GM23338 (cell line): ENCODE measurements around the gene AIM2. TPM values are rescaled to one million over a fixed set of nuclear protein-coding genes. Genes with fewer than 3 reads are reported as not detected.

Experiments
- ATAC-seq: fragments of 200-7000 bp; cut with Tn5 transposase; 3 replicates; pipeline ENCODE4 v1.9.1; 2020
- DNase-seq: peaks from one replicate; pipeline ENCODE4 v3.0.0-alpha.2; 2015; ENCODE audit warnings: low spot score
- H2AFZ ChIP-seq: fragments of 200-600 bp; sonication (generic); 2 replicates; pipeline ENCODE4 v1.8.0; 2016; ENCODE audit warnings: antibody characterized with exemption, mild to moderate bottlenecking, moderate library complexity
- H3F3A ChIP-seq: fragments of 200-600 bp; sonication (generic); replicated peaks from 2 replicates; pipeline ENCODE4 v1.8.0; 2017; ENCODE audit warnings: antibody characterized with exemption, mixed run types, low read depth
- H3K27ac ChIP-seq: fragments of 200-600 bp; sonication (generic); 2 replicates; pipeline ENCODE4 v1.6.1; 2016; ENCODE audit warnings: low read depth
- H3K27me3 ChIP-seq: fragments of 200-600 bp; sonication (generic); 2 replicates; pipeline ENCODE4 v1.8.0; 2016; ENCODE audit warnings: mild to moderate bottlenecking, mixed run types, moderate library complexity; ENCODE audit not compliant: insufficient read depth
- H3K36me3 ChIP-seq: fragments of 200-600 bp; sonication (generic); 2 replicates; pipeline ENCODE4 v1.8.0; 2016; ENCODE audit warnings: mild to moderate bottlenecking; ENCODE audit not compliant: insufficient read depth
- H3K4me1 ChIP-seq: fragments of 200-600 bp; sonication (generic); 2 replicates; pipeline ENCODE4 v1.8.0; 2016; ENCODE audit warnings: mild to moderate bottlenecking, moderate library complexity; ENCODE audit not compliant: insufficient read depth
- H3K4me2 ChIP-seq: fragments of 200-600 bp; sonication (generic); 2 replicates; pipeline ENCODE4 v1.7.1; 2017; ENCODE audit warnings: mixed run types
- H3K4me3 ChIP-seq: fragments of 200-600 bp; sonication (generic); 2 replicates; pipeline ENCODE4 v1.6.1; 2016; ENCODE audit warnings: mixed run types
- H3K79me2 ChIP-seq: fragments of 200-600 bp; sonication (generic); replicated peaks from 2 replicates; pipeline ENCODE4 v1.8.0; 2017; ENCODE audit warnings: mild to moderate bottlenecking; ENCODE audit not compliant: insufficient read depth
- H3K9me2 ChIP-seq: fragments of 200-600 bp; sonication (generic); 2 replicates; pipeline ENCODE4 v1.8.0; 2017; ENCODE audit not compliant: insufficient read depth
- H4K20me1 ChIP-seq: fragments of 200-600 bp; sonication (generic); replicated peaks from 2 replicates; pipeline ENCODE4 v1.8.0; 2017; ENCODE audit warnings: mild to moderate bottlenecking; ENCODE audit not compliant: insufficient read depth
- H3K27ac Mint-ChIP-seq: 2 replicates; pipeline ENCODE4 v1.8.0; 2020; ENCODE audit warnings: inconsistent platforms, mild to moderate bottlenecking, moderate library complexity, mixed read lengths
- H3K27me3 Mint-ChIP-seq: 3 replicates; pipeline ENCODE4 v1.8.0; 2022; ENCODE audit warnings: low read depth, mild to moderate bottlenecking, moderate library complexity, mixed read lengths, inconsistent platforms; ENCODE audit not compliant: insufficient read depth, poor library complexity
- H3K36me3 Mint-ChIP-seq: 3 replicates; pipeline ENCODE4 v1.8.0; 2021; ENCODE audit warnings: low read depth, mild to moderate bottlenecking, inconsistent platforms, moderate library complexity, mixed read lengths
- H3K4me1 Mint-ChIP-seq: 3 replicates; pipeline ENCODE4 v1.8.0; 2020; ENCODE audit warnings: mild to moderate bottlenecking, inconsistent platforms, mixed read lengths
- H3K4me3 Mint-ChIP-seq: 3 replicates; pipeline ENCODE4 v1.8.0; 2021; ENCODE audit warnings: moderate library complexity, mild to moderate bottlenecking, inconsistent platforms, mixed read lengths
- H3K9me3 Mint-ChIP-seq: 3 replicates; pipeline ENCODE4 v1.8.0; 2020; ENCODE audit warnings: moderate library complexity, mild to moderate bottlenecking, inconsistent platforms, mixed read lengths
- CREB1 ChIP-seq: fragments of 250-450 bp; sonication (Bioruptor Pico); IDR thresholded peaks from 2 replicates; pipeline ENCODE4 v1.5.0; 2020; ENCODE audit warnings: low read depth, mild to moderate bottlenecking, moderate library complexity
- CTCF ChIP-seq, 2 experiments: fragments of 200-600 bp in 1 of 2; sonication (generic) in 1 of 2; conservative IDR thresholded peaks; 2 replicates each; pipeline versions ENCODE4 v1.5.1 to v1.6.1; 2016 to 2017; ENCODE audit warnings: antibody characterized with exemption in 2 of 2, low read depth in 2 of 2, mild to moderate bottlenecking in 2 of 2, moderate library complexity in 1 of 2
- ETS1 ChIP-seq: IDR thresholded peaks from 2 replicates; pipeline ENCODE4 v1.6.1; 2016; ENCODE audit warnings: antibody characterized with exemption
- EZH2 ChIP-seq: fragments of 200-600 bp; sonication (generic); IDR thresholded peaks from one replicate; pipeline ENCODE4 v1.8.0; 2017; ENCODE audit warnings: antibody characterized with exemption, mild to moderate bottlenecking, low read depth; ENCODE audit not compliant: unreplicated experiment
- EZH2phosphoT487 ChIP-seq: fragments of 200-600 bp; sonication (generic); IDR thresholded peaks from one replicate; pipeline ENCODE4 v1.8.1; 2018; ENCODE audit warnings: antibody characterized with exemption; ENCODE audit not compliant: unreplicated experiment
- JUNB ChIP-seq: IDR thresholded peaks from one replicate; pipeline ENCODE4 v1.6.1; 2016; ENCODE audit warnings: antibody characterized with exemption; ENCODE audit not compliant: unreplicated experiment
- NANOG ChIP-seq: IDR thresholded peaks from 2 replicates; pipeline ENCODE4 v1.6.1; 2016; ENCODE audit warnings: antibody characterized with exemption, borderline replicate concordance
- POLR2AphosphoS5 ChIP-seq: IDR thresholded peaks from 2 replicates; pipeline ENCODE4 v1.6.1; 2016; ENCODE audit warnings: antibody characterized with exemption, low read depth
- REST ChIP-seq: IDR thresholded peaks from one replicate; pipeline ENCODE4 v1.6.1; 2018; ENCODE audit warnings: antibody characterized with exemption; ENCODE audit not compliant: unreplicated experiment
- STAT1 ChIP-seq: IDR thresholded peaks from one replicate; pipeline ENCODE4 v1.6.1; 2016; ENCODE audit warnings: antibody characterized with exemption; ENCODE audit not compliant: unreplicated experiment
- ZNF114 ChIP-seq: fragments of 250-450 bp; sonication (Bioruptor Pico); IDR thresholded peaks from 2 replicates; pipeline ENCODE4 v1.5.0; 2020; ENCODE audit warnings: mild to moderate bottlenecking, moderate library complexity
- ZNF331 ChIP-seq: fragments of 250-450 bp; sonication (Bioruptor Pico); IDR thresholded peaks from 2 replicates; pipeline ENCODE4 v1.5.0; 2020; ENCODE audit warnings: low read depth, mild to moderate bottlenecking, moderate library complexity
- ZNF462 ChIP-seq: fragments of 250-450 bp; sonication (Bioruptor Pico); IDR thresholded peaks from 2 replicates; pipeline ENCODE4 v1.5.0; 2020; ENCODE audit warnings: mild to moderate bottlenecking, moderate library complexity
- polyA plus RNA-seq: library from polyadenylated mRNA; unstranded; fragments of >200 nt; fragmentation: Nextera tagmentation; extraction: Ambion mirVana; gene quantifications from 2 replicates; pipeline ENCODE4 v1.2.1, GENCODE V29; 2016
- total RNA-seq: library from RNA; depleted of rRNA; stranded (reverse); fragments of >200 nt; shearing (Covaris generic); gene quantifications from 2 replicates; pipeline ENCODE4 v1.2.3, GENCODE V29; 2014

Gene AIM2
- total and polyA plus RNA-seq, 2 experiments from 2014 or later = 1.5 to 2.5 TPM

- H2AFZ ChIP-seq = no peak overlapping the region
- DNase-seq (no peak), ATAC-seq (no peak)
- Mint-ChIP-seq H3K36me3 (no peaks in the 10 kb centered on the region), H3K9me3 (no peaks in the 10 kb centered on the region), H3K4me1 (no peaks in the 10 kb centered on the region), H3K4me3 (no peak overlapping the region), H3K27ac (no peak overlapping the region), H3K27me3 (no peaks in the 10 kb centered on the region)
- H3K79me2 ChIP-seq = no peaks in the 10 kb centered on the region
- no peaks in the 10 kb centered on the region for H4K20me1 ChIP-seq
- TF ChIP-seq STAT1 (no peak), EZH2 (no peak), REST (no peak), CREB1 (no peak), CTCF (conservative IDR thresholded peaks at IDR 0.05; ENCODE audit: low read depth in 2 of 2) (no peak), ETS1 (no peak), NANOG (no peak), ZNF462 (no peak), ZNF114 (CRISPR knock-in tag) (no peak), ZNF331 (no peak), EZH2phosphoT487 (no peak), JUNB (no peak), POLR2AphosphoS5 (no peak)
- no peaks in the 10 kb centered on the region for H3K4me1 ChIP-seq
- H3K36me3 ChIP-seq = no peaks in the 10 kb centered on the region
- no peaks in the 10 kb centered on the region for H3K9me2 ChIP-seq
- no peaks in the 10 kb centered on the region for H3F3A ChIP-seq
- no peak overlapping the region for H3K4me3 ChIP-seq
- H3K27me3 ChIP-seq = no peaks in the 10 kb centered on the region
- H3K27ac ChIP-seq = no peak overlapping the region
- H3K4me2 ChIP-seq = no peak overlapping the region
Measured at GRCh38 chr1:159081626-159082025, 5.1 kb upstream of the AIM2 start.
